Measurements from ENCODE around the gene ZNF432. TPM values are rescaled to one million over a fixed set of nuclear protein-coding genes. Genes with fewer than 3 reads are reported as not detected.

ZNF432 gene
- total and polyA plus RNA-seq, 10 of the 15 experiments (the other 5 are each of a cell fraction or from before 2014, with no cell fraction given) = 1.7 to 7.2 (median 4.3) TPM

- Histone ChIP-seq H3K4me2 (ENCODE audit: control insufficient read depth, insufficient read depth) (peak within 1 kb of the TSS; percentile 69), H3K9ac (ENCODE audit: control insufficient read depth, insufficient read depth, low read length) (peak within 1 kb of the TSS; percentile 83), H3K9me3 (replicated peaks; ENCODE audit: control insufficient read depth, insufficient read depth, low read length) (peaks cover 29% of the 10 kb centered on the region), H3K36me3 (ENCODE audit: control insufficient read depth in 2 of 2, insufficient read depth in 2 of 2, low read length in 1 of 2) (no peaks in the 10 kb centered on the region; a peak in 1 of 4 replicates), H3K79me2 (ENCODE audit: control insufficient read depth, insufficient read depth, low read length) (peaks cover 10% of the 10 kb centered on the region), H3K27ac (ENCODE audit: control insufficient read depth, insufficient read depth) (peak within 1 kb of the TSS; percentile 75), H4K20me1 (ENCODE audit: control insufficient read depth, insufficient read depth) (no peaks in the 10 kb centered on the region), H3K4me1 (ENCODE audit: control insufficient read depth, insufficient read depth, low read length) (no peaks in the 10 kb centered on the region), H2AFZ (ENCODE audit: control insufficient read depth, low read depth, low read length) (peak within 1 kb of the TSS; percentile 84), H3K27me3 (replicated peaks in 1 of 2; ENCODE audit: control insufficient read depth in 2 of 2, insufficient read depth in 2 of 2, low read length in 1 of 2) (no peaks in the 10 kb centered on the region), H3K4me3 (peak within 1 kb of the TSS; percentile 94)
- 7% methylated on average over 53 of the region's 59 CpGs for WGBS (ENCODE audit: insufficient coverage, insufficient replicate concordance, low lambda C conversion rate, missing lambda C conversion rate)
- in situ Hi-C loops (cut with MboI) = no loop called here
- TSS peak; percentile 82 for BruUV-seq (replicated peaks)
- ChIA-PET CTCF (no interaction called here), SMC1A (ENCODE audit: uncharacterized antibody, unreplicated experiment) (no interaction called here), POLR2A (no interaction called here), RAD21 (ENCODE audit: unreplicated experiment) (no interaction called here)
- DNase-seq (ENCODE audit: low read depth, low spot score) = peak; percentile 60
- intact Hi-C loops (cut with micrococcal nuclease; ENCODE audit: unreplicated experiment) = no loop called here
- FAIRE-seq = peak; percentile 86
- ATAC-seq = peak; percentile 99
- TF ChIP-seq TAF1 (IDR thresholded peaks at IDR 0.05; ENCODE audit: borderline replicate concordance, low read depth, low read length) (no peak), HDGF (IDR thresholded peaks at IDR 0.05) (no peak), PML (IDR thresholded peaks at IDR 0.05; ENCODE audit: low read length) (peak; percentile 52; the same call in 1 of the 2 replicates), SP1 (IDR thresholded peaks at IDR 0.05; ENCODE audit: low read depth, low read length) (peak; percentile 55), GATAD2B (conservative IDR thresholded peaks at IDR 0.05; ENCODE audit: low read depth) (0 out of 2 replicates have a peak, but pooled peaks have one; percentile 25), POLR2AphosphoS5 (IDR thresholded peaks at IDR 0.05; ENCODE audit: low read length) (peak; percentile 88), NR2C1 (IDR thresholded peaks at IDR 0.05) (peak; percentile 90), RELB (IDR thresholded peaks at IDR 0.05; ENCODE audit: low read depth) (no peak), SMAD5 (IDR thresholded peaks at IDR 0.05; ENCODE audit: low read depth) (peak; percentile 74; the same call in 1 of the 2 replicates), GABPA (IDR thresholded peaks at IDR 0.05; ENCODE audit: low read depth) (peak; percentile 87)
- TF ChIP-seq, protein P1, sequence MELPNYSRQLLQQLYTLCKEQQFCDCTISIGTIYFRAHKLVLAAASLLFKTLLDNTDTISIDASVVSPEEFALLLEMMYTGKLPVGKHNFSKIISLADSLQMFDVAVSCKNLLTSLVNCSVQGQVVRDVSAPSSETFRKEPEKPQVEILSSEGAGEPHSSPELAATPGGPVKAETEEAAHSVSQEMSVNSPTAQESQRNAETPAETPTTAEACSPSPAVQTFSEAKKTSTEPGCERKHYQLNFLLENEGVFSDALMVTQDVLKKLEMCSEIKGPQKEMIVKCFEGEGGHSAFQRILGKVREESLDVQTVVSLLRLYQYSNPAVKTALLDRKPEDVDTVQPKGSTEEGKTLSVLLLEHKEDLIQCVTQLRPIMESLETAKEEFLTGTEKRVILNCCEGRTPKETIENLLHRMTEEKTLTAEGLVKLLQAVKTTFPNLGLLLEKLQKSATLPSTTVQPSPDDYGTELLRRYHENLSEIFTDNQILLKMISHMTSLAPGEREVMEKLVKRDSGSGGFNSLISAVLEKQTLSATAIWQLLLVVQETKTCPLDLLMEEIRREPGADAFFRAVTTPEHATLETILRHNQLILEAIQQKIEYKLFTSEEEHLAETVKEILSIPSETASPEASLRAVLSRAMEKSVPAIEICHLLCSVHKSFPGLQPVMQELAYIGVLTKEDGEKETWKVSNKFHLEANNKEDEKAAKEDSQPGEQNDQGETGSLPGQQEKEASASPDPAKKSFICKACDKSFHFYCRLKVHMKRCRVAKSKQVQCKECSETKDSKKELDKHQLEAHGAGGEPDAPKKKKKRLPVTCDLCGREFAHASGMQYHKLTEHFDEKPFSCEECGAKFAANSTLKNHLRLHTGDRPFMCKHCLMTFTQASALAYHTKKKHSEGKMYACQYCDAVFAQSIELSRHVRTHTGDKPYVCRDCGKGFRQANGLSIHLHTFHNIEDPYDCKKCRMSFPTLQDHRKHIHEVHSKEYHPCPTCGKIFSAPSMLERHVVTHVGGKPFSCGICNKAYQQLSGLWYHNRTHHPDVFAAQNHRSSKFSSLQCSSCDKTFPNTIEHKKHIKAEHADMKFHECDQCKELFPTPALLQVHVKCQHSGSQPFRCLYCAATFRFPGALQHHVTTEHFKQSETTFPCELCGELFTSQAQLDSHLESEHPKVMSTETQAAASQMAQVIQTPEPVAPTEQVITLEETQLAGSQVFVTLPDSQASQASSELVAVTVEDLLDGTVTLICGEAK (IDR thresholded peaks at IDR 0.05; ENCODE audit: borderline replicate concordance) = peak; percentile 84
- TF ChIP-seq, protein P2, sequence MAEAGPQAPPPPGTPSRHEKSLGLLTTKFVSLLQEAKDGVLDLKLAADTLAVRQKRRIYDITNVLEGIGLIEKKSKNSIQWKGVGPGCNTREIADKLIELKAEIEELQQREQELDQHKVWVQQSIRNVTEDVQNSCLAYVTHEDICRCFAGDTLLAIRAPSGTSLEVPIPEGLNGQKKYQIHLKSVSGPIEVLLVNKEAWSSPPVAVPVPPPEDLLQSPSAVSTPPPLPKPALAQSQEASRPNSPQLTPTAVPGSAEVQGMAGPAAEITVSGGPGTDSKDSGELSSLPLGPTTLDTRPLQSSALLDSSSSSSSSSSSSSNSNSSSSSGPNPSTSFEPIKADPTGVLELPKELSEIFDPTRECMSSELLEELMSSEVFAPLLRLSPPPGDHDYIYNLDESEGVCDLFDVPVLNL (IDR thresholded peaks at IDR 0.05; ENCODE audit: low read depth, low read length) = no peak
- TF ChIP-seq, protein P3, sequence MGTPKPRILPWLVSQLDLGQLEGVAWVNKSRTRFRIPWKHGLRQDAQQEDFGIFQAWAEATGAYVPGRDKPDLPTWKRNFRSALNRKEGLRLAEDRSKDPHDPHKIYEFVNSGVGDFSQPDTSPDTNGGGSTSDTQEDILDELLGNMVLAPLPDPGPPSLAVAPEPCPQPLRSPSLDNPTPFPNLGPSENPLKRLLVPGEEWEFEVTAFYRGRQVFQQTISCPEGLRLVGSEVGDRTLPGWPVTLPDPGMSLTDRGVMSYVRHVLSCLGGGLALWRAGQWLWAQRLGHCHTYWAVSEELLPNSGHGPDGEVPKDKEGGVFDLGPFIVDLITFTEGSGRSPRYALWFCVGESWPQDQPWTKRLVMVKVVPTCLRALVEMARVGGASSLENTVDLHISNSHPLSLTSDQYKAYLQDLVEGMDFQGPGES (IDR thresholded peaks at IDR 0.05) = no peak
These were observed 46.8 kb upstream of the ZNF432 start, which contains the start of gene ZNF841 for GRCh38 chr19:52095172-52096014. TSS of gene ZNF841 (minus strand) at chr19:52095765. CDS start at chr19:52084801, 10,964 bp downstream.
